ENCODE results near the gene SMARCB1. TPM values are rescaled to one million over a fixed set of nuclear protein-coding genes. Genes with fewer than 3 reads are reported as not detected.

Gene SMARCB1
- total and polyA plus RNA-seq, 5 experiments from 2014 or later, result 33.3 to 55.5 (median 45.0) TPM

- no peak overlapping the region for H3K4me3 Mint-ChIP-seq
- no peaks in the 10 kb centered on the region for H3K27me3 Mint-ChIP-seq
- no peaks in the 10 kb centered on the region for H3K36me3 Mint-ChIP-seq
- peak overlapping the region in 4 of 10 donors; percentile 75 to 85 (median 82) for H3K27ac Mint-ChIP-seq
- peaks cover 16 to 36% (median 25%) of the 10 kb centered on the region in 4 donors for H3K4me1 Mint-ChIP-seq
- ATAC-seq, result no peak
- no peaks in the 10 kb centered on the region for H3K9me3 Mint-ChIP-seq
- POLR2A ChIA-PET, result interaction anchor here (6.4 kb wide), 1 partner anchor 18 kb away, joined by 65 read pairs; the partner anchor contains the start of genes C22orf15 and CHCHD10
- peak in 1 of 10 donors; percentile 22 for DNase-seq
These were observed 3.3 kb upstream of the SMARCB1 start for GRCh38 chr22:23783265-23784150.

GRCh38 chr22:23784215-23784732, 2.5 kb upstream of the SMARCB1 start:
- ATAC-seq, result no peak
- Mint-ChIP-seq H3K4me1 (peaks cover 17 to 40% (median 29%) of the 10 kb centered on the region in 4 donors), H3K4me3 (peak overlapping the region in 9 of 10 donors; percentile 26 to 83 (median 52)), H3K9me3 (no peaks in the 10 kb centered on the region), H3K27me3 (no peaks in the 10 kb centered on the region), H3K36me3 (peaks cover 0 to 3% (median 0%) of the 10 kb centered on the region in 3 donors), H3K27ac (peak overlapping the region in 9 of 10 donors; percentile 50 to 92 (median 83))
- peak in 1 of 10 donors; percentile 26 for DNase-seq
- POLR2A ChIA-PET, result interaction anchor here (6.4 kb wide), 1 partner anchor 19 kb away, joined by 65 read pairs; the partner anchor contains the start of genes C22orf15 and CHCHD10

- ATAC-seq (peak; percentile 43 to 53), DNase-seq (peak in 5 of 10 donors; percentile 30 to 60 (median 41))
- H3K4me3 Mint-ChIP-seq, result peak overlapping the region; percentile 83 to 94 (median 88)
- H3K9me3 Mint-ChIP-seq, result no peaks in the 10 kb centered on the region
- POLR2A ChIA-PET, result interaction anchor here (1.2 to 6.4 kb wide), 7 partner anchors 13 to 225 kb away, joined by 5 to 65 read pairs (median 11); partner anchors contain the start of genes C22orf15, CABIN1, CHCHD10 and MMP11
- peak overlapping the region; percentile 76 to 98 (median 96) for H3K27ac Mint-ChIP-seq
- H3K27me3 Mint-ChIP-seq, result no peaks in the 10 kb centered on the region
- H3K36me3 Mint-ChIP-seq, result peaks cover 0 to 12% (median 3%) of the 10 kb centered on the region in 3 donors
- H3K4me1 Mint-ChIP-seq, result peaks cover 21 to 52% (median 40%) of the 10 kb centered on the region in 4 donors
These were observed 480 bp upstream of the SMARCB1 start for GRCh38 chr22:23786261-23786710.

GRCh38 chr22:23787600-23787896, 782 bp downstream of the SMARCB1 start:
- DNase-seq, result no peak
- Mint-ChIP-seq H3K4me1 (peaks cover 24 to 65% (median 51%) of the 10 kb centered on the region in 4 donors), H3K27me3 (no peaks in the 10 kb centered on the region), H3K36me3 (peaks cover 0 to 21% (median 3%) of the 10 kb centered on the region in 3 donors), H3K27ac (peak overlapping the region; percentile 76 to 98 (median 92)), H3K4me3 (peak overlapping the region; percentile 84 to 94 (median 90)), H3K9me3 (no peaks in the 10 kb centered on the region)
- POLR2A ChIA-PET, result interaction anchor here (2.6 to 6.4 kb wide), 4 partner anchors 14 to 91 kb away, joined by 11 to 65 read pairs (median 24); partner anchors contain the start of genes C22orf15, CHCHD10, MMP11 and ZNF70
- ATAC-seq, result no peak

- peaks cover 26 to 69% (median 54%) of the 10 kb centered on the region in 4 donors for H3K4me1 Mint-ChIP-seq
- POLR2A ChIA-PET, result interaction anchor here (3.0 to 6.4 kb wide), 3 partner anchors 15 to 37 kb away, joined by 11 to 65 read pairs (median 29); partner anchors contain the start of genes C22orf15, CHCHD10, MMP11 and ZNF70
- H3K9me3 Mint-ChIP-seq, result no peaks in the 10 kb centered on the region
- H3K27ac Mint-ChIP-seq, result peak overlapping the region; percentile 76 to 98 (median 92)
- ATAC-seq (no peak), DNase-seq (no peak)
- peak overlapping the region; percentile 84 to 94 (median 90) for H3K4me3 Mint-ChIP-seq
- H3K27me3 Mint-ChIP-seq, result no peaks in the 10 kb centered on the region
- peaks cover 0 to 25% (median 3%) of the 10 kb centered on the region in 3 donors for H3K36me3 Mint-ChIP-seq
These were observed 1.1 kb downstream of the SMARCB1 start for GRCh38 chr22:23787910-23788309.

GRCh38 chr22:23789121-23789520, 2.4 kb downstream of the SMARCB1 start:
- peaks cover 0 to 37% (median 6%) of the 10 kb centered on the region in 3 donors for H3K36me3 Mint-ChIP-seq
- no peaks in the 10 kb centered on the region for H3K27me3 Mint-ChIP-seq
- peaks cover 26 to 63% (median 54%) of the 10 kb centered on the region in 4 donors for H3K4me1 Mint-ChIP-seq
- H3K4me3 Mint-ChIP-seq, result peak overlapping the region in 7 of 10 donors; percentile 18 to 85 (median 62)
- DNase-seq, result no peak
- no peaks in the 10 kb centered on the region for H3K9me3 Mint-ChIP-seq
- ATAC-seq, result no peak
- POLR2A ChIA-PET, result interaction anchor here (6.4 kb wide), 1 partner anchor 24 kb away, joined by 65 read pairs; the partner anchor contains the start of genes C22orf15 and CHCHD10
- peak overlapping the region in 3 of 10 donors; percentile 38 to 76 (median 60) for H3K27ac Mint-ChIP-seq

GRCh38 chr22:23789638-23790037, 2.9 kb downstream of the SMARCB1 start:
- no peaks in the 10 kb centered on the region for H3K9me3 Mint-ChIP-seq
- POLR2A ChIA-PET, result interaction anchor here (0.6 to 6.4 kb wide), 3 partner anchors 9 to 39 kb away, joined by 3 to 65 read pairs (median 4); partner anchors contain the start of genes C22orf15, CHCHD10 and ZNF70
- no peak for ATAC-seq
- H3K4me1 Mint-ChIP-seq, result peaks cover 21 to 58% (median 49%) of the 10 kb centered on the region in 4 donors
- H3K36me3 Mint-ChIP-seq, result peaks cover 0 to 42% (median 6%) of the 10 kb centered on the region in 3 donors
- no peaks in the 10 kb centered on the region for H3K27me3 Mint-ChIP-seq
- no peak for DNase-seq
- H3K4me3 Mint-ChIP-seq, result peak overlapping the region in 6 of 10 donors; percentile 15 to 85 (median 42)
- peak overlapping the region in 4 of 10 donors; percentile 4 to 62 (median 48) for H3K27ac Mint-ChIP-seq

- Mint-ChIP-seq H3K9me3 (no peaks in the 10 kb centered on the region), H3K4me3 (no peak overlapping the region), H3K36me3 (peaks cover 0 to 56% (median 8%) of the 10 kb centered on the region in 3 donors), H3K4me1 (peaks cover 21 to 54% (median 46%) of the 10 kb centered on the region in 4 donors), H3K27me3 (no peaks in the 10 kb centered on the region), H3K27ac (no peak overlapping the region)
- ATAC-seq, result no peak
- DNase-seq, result no peak
- POLR2A ChIA-PET, result no interaction called here
These were observed 4.3 kb downstream of the SMARCB1 start for GRCh38 chr22:23790819-23791737.

- H3K4me3 Mint-ChIP-seq, result peak overlapping the region in 3 of 10 donors; percentile 7 to 60 (median 9)
- H3K36me3 Mint-ChIP-seq, result peaks cover 0 to 64% (median 15%) of the 10 kb centered on the region in 3 donors
- no peaks in the 10 kb centered on the region for H3K9me3 Mint-ChIP-seq
- POLR2A ChIA-PET, result interaction anchor here (1.1 to 1.4 kb wide), 3 partner anchors 21 to 65 kb away, joined by 3 to 4 read pairs (median 3); partner anchors contain the start of gene SLC2A11
- H3K4me1 Mint-ChIP-seq, result peaks cover 16 to 48% (median 39%) of the 10 kb centered on the region in 4 donors
- no peaks in the 10 kb centered on the region for H3K27me3 Mint-ChIP-seq
- ATAC-seq, result no peak
- H3K27ac Mint-ChIP-seq, result peak overlapping the region in 5 of 10 donors; percentile 20 to 76 (median 68)
- no peak for DNase-seq
These were observed 5.2 kb downstream of the SMARCB1 start for GRCh38 chr22:23791738-23792645.

- Mint-ChIP-seq H3K4me3 (no peak overlapping the region), H3K36me3 (peaks cover 0 to 73% (median 15%) of the 10 kb centered on the region in 3 donors), H3K9me3 (no peaks in the 10 kb centered on the region), H3K27ac (peak overlapping the region in 4 of 10 donors; percentile 18 to 79 (median 56)), H3K4me1 (peaks cover 13 to 38% (median 34%) of the 10 kb centered on the region in 4 donors), H3K27me3 (no peaks in the 10 kb centered on the region)
- POLR2A ChIA-PET, result interaction anchor here (0.7 to 1.1 kb wide), 2 partner anchors 21 to 22 kb away, joined by 3 to 4 read pairs; partner anchors contain the start of gene MMP11
- ATAC-seq, result no peak
- DNase-seq, result no peak
These were observed 6.6 kb downstream of the SMARCB1 start for GRCh38 chr22:23793326-23793725.

Measured in naive thymus-derived CD8-positive, alpha-beta T cell (primary cell).